Stromal cell of bone marrow (primary cell): Measurements from ENCODE around the gene SEMA4A.
"Not testable (repeated sequence)": the region's sequence is repeated elsewhere in the genome, so short reads cannot be mapped to it uniquely, and the experiment has no call there.

ENCODE experiments used
- DNase-seq: peaks from one replicate; pipeline ENCODE4 v3.0.0-alpha.2; 2012; ENCODE audit warnings: low read depth

The SEMA4A gene

DNA sequence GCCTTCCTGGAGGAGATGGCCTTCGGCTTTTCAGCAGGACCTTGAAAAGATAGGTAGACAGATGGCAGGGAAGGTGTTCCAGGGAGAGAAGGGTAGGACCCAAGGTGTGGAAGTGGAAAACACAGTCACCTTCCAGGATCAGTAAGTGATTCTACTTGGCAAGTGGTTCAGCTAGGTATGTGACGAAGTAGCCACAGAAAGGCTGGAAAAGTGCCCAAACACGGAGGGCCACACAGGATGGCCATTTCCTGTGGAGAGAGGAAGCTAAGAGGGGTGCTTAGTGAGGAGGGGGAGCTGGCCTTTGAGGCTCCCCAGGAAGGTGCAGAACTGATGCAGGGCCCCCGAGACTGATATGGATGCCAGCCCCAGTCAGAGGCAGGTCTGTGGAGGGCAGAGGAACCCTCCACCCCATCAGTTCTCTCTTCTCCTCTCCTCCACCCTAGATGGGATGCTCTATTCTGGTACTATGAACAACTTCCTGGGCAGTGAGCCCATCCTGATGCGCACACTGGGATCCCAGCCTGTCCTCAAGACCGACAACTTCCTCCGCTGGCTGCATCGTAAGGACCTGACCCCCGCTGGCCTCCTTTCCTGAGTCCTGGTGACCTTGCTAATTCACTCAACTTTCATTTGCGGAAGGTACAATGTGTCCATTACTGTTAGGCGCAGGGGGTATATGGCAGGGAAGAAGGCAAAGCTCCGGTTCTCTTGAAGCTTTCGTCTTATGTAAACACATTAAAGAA, 6.8 kb downstream of the SEMA4A start:
- no peak for DNase-seq

DNA sequence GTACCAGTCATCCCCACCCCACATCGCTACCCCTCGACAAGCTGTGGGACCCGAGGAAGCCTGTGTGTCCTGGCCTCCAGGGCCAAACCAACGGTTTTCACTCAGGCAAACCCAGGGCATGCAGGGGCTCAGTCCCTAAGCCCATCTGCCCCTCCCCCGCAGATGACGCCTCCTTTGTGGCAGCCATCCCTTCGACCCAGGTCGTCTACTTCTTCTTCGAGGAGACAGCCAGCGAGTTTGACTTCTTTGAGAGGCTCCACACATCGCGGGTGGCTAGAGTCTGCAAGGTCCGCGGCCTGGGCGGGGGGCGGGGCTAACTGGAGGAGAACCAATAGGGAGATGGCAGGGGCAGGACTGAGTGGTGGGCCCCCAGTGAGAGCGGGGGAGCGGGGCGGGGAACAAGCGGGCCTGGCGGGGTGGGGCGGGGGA, 7.4 kb downstream of the SEMA4A start:
- no peak for DNase-seq

DNA sequence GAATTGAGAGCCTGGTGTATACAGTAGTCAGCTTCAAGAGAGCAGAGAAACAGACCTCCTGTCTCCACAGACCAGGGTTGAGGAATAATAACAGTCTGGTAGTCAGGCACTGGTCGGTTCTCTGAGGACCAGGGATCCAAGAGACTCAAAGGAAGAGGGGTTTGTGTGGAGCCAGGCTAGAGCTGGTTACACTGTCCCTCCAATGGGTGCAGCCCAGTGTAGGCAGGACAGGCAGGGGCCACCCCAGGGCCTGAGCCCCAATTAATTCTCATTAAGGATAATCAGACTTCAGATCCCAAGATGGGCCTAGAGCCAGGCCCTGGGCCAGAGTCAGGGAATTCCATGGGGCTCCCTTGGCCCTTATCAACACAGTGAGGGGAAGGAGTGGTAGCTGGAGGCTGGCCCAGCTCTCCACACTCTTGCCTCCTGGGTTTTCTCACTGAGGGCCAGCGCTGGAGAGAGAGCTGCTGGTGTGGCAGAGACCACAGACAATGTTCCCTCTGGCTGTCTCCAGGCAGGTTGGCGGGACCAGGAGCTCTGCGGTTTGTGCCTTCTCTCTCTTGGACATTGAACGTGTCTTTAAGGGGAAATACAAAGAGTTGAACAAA, 9.1 kb downstream of the SEMA4A start:
- DNase-seq, result no peak

DNA sequence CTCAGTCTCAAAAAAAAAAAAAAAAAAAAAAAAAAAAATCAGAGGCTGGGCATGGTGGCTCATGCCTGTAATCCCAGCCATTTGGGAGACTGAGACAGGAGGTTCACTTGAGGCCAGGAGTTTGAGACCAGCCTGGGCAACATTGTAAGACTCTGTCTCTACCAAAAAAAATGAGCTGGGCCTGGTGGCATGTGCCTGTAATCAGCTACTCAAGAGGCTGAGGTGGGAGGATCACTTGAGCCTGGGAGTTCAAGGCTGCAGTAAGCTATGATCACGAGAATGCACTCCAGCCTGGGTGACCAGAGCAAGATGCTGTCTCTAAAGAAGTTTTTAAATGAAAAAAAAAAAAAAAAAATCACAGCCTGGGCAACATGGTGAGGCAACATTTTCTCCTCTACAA, 10.3 kb downstream of the SEMA4A start:
- no peak for DNase-seq

DNA sequence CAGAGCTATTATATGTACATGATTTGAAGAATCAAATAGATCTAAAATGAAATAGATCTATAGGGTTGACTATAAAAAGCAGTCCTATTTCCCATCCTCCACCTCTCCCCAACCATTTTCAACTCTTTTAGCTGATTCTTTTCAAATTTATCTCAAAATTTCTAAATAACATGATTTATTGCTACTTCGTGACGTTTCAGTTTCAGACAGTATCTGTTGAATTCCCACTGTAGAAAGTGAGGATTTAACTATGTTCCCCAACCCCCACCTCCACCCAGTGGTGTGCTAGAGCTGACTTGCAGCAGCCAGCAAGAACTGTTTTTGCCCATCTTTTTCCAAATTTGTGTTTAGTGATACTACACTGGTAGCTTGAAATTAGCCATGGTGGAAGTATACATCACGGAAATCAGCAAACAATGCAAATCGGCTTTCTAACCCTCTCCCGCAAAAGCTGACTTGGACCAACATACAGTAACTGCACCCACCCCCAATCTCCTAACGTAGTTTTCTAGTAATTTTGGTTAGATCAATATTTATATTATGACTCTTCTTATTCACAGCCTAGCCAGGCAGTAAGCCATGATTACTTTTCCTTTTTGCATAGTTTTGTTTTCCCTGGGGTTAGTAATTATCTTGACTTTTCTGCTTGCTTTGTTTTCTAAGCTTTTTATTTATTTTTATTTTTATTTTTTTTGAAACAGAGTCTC, 10.9 kb downstream of the SEMA4A start:
- peak; percentile 48 for DNase-seq

DNA sequence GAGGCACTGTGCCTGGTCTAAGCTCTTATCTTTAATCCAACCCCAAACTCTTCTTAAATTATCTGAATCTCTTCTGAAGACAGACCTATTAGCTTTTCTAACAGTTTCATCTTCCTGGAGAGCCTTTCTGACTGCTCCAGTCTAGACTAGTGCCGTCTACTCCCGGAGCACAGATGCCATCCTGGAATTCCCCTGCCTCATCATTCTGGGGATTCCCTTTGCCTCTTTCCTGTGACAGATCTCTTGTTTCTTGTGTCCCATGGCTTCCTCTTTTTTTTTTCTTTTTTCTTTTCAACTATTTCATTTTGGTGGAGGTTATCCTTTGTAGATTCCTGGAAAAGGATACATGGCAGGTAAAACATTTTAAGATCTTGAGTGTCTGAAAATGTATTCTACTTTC, 11.7 kb downstream of the SEMA4A start:
- DNase-seq, result no peak

- no peak for DNase-seq
These were observed 14.2 kb downstream of the SEMA4A start for GRCh38 chr1:156167536-156167935.

GRCh38 chr1:156172696-156173470, 19.5 kb downstream of the SEMA4A start:
- DNase-seq, result no peak

- DNase-seq, result no peak
These were observed 23.3 kb downstream of the SEMA4A start for GRCh38 chr1:156176610-156177210.

GRCh38 chr1:156177919-156178654, 24.7 kb downstream of the SEMA4A start:
- DNase-seq, result no peak

- DNase-seq, result no peak
These were observed 27.1 kb downstream of the SEMA4A start for GRCh38 chr1:156180471-156180870.

- DNase-seq, result not testable (repeated sequence)
These were observed 28.1 kb downstream of the SEMA4A start for GRCh38 chr1:156181391-156181924.

GRCh38 chr1:156182010-156182779, 28.8 kb downstream of the SEMA4A start:
- DNase-seq, result not testable (repeated sequence)

DNA sequence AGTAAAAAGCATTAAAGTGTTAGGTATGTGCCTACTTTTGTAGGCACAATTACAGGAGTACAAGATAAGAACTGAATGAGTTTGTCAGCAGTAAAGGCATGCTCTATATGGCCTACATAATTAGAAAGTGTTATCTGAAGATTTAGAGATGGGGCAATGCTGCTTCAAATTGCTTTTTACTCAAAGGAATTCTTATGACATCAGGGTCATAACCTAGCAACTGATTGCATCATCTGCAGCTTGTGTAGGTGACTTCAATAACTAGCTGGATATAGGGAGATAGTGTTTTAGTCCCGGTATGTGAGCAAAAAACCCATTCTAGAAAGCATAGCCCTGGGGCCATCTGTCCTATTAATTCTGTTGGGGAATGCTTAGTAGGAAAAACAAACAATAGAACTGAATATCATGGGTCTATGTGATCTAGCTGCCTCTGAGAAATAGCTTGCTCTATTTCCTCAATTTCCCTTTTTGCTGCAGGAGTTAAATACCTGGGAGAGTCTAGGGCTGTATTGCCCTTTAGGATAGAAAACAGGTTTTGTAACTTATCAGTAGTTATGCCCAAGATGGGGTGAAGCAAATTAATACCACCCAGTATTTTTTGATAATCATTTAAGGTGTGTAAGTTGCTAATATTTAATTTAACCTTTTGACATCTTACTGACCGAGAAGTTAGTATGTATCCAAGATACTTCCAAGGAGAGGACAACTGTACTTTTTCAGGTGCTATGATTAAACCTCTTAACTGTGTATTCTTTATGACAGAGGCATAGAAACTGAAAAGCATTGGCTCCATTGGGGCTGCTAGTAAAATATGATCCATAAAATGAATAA, 33.2 kb downstream of the SEMA4A start:
- not testable (repeated sequence) for DNase-seq

- DNase-seq, result not testable (repeated sequence)
These were observed 36.9 kb downstream of the SEMA4A start for GRCh38 chr1:156190265-156190664.

GRCh38 chr1:156191292-156191964, 38.0 kb downstream of the SEMA4A start:
- DNase-seq, result no peak

DNA sequence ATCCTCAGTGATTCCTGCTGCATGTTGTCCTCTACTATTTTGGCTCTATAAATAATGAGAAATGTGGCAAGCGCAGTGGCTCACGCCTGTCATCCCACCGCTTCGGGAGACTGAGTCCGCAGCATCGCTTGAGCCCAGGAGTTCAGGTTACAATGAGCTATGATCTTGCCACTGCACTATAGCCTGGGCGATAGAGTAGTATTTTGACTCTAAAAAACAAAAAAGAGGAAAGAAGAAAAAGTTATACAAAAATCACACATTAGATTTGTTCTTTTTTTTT, 39.8 kb downstream of the SEMA4A start:
- DNase-seq, result no peak

DNA sequence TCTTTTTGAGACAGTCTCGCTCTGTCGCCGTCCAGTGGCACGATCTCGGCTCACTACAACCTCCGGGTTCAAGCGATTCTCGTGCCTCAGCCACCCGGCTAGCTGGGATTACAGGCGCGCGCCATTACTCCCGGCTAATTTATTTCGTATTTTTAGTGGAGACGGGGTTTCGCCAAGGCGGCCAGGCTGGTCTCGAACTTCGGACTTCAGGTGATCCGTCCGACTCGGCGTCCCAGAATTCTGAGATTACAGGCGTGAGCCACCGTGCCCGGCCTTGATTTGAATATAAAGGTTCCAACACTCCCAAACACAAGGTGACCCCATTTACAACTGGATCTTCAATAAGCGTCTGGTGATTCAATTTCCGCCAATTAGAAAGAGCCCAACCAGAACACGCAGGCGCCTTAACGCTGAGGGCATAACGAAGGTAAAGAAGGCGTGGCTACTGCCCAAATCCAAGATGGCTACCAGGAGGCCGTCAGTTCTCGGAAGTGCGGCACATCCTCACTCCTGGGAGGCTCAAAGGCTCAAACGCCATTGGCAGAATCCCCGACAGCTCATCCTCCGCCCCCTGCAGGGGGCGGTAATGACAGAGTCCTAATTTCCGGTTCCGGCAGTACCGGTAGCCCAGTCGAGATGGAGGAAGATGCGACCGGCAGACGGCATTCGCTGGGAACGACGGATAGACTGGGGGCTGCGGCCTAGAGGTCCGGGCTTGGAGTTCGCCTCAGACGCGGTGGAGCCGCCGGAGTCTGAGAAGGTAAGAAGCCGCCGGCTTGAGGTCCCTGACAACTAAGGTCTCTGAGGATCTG, 40.3 kb downstream of the SEMA4A start, which contains the start of gene SLC25A44:
Gene SLC25A44 (plus strand): TSS at position 617 of the 812 bp plus-strand sequence. CDS start 5,744 bp downstream, outside the sequence.
- peak; percentile 97 for DNase-seq
